ENCODE results near the gene IPCEF1. TPM values are rescaled to one million over a fixed set of nuclear protein-coding genes. Genes with fewer than 3 reads are reported as not detected.

Gene IPCEF1
- polyA plus RNA-seq, 2 of the 4 experiments (the other 2 are of a cell fraction): 0.01 TPM; not detected in 1

GRCh38 chr6:154350293-154350692 is 6.3 kb downstream of the IPCEF1 start:
- FAIRE-seq (no peak), ATAC-seq (no peak), DNase-seq (ENCODE audit: low read depth in 1 of 2, low spot score in 1 of 2) (no peak)
- 59% methylated on average over 3 of the region's 3 CpGs for WGBS (ENCODE audit: missing lambda C conversion rate)
- 0 out of 3 replicates have a peak, but pooled peaks cover 3% of the 10 kb centered on the region for H3K9me3 ChIP-seq
- ChIA-PET POLR2A (no interaction called here), CTCF (no interaction called here)
- H3K27ac ChIP-seq: no peak overlapping the region
- H3K4me3 ChIP-seq: no peak overlapping the region
- TF ChIP-seq TP53 (CRISPR knock-in tag; IDR thresholded peaks at IDR 0.05): no peak
- H3K4me2 ChIP-seq: no peak overlapping the region
- no peaks in the 10 kb centered on the region for H3K4me1 ChIP-seq

- DNase-seq (ENCODE audit: low read depth in 1 of 2, low spot score in 1 of 2) (no peak), ATAC-seq (no peak), FAIRE-seq (no peak)
- CTCF ChIA-PET: no interaction called here
- Histone ChIP-seq H3K27ac (no peak overlapping the region), H3K4me1 (no peaks in the 10 kb centered on the region), H3K4me3 (no peak overlapping the region), H3K9me3 (0 out of 3 replicates have a peak, but pooled peaks cover 3% of the 10 kb centered on the region), H3K4me2 (no peak overlapping the region)
- POLR2A ChIA-PET: no interaction called here
- TF ChIP-seq RNF2 (IDR thresholded peaks at IDR 0.05; ENCODE audit: borderline replicate concordance, low read depth): no peak
- TF ChIP-seq MAX (IDR thresholded peaks at IDR 0.05): no peak
- TF ChIP-seq NR3C1 (IDR thresholded peaks at IDR 0.05): no peak
- no peak for TF ChIP-seq SMC3 (IDR thresholded peaks at IDR 0.05)
- TF ChIP-seq NPAS2 (CRISPR knock-in tag; IDR thresholded peaks at IDR 0.05; ENCODE audit: borderline replicate concordance): no peak
- TF ChIP-seq REST (IDR thresholded peaks at IDR 0.05): no peak
- no peak for TF ChIP-seq PBX3 (IDR thresholded peaks at IDR 0.05)
- no peak for TF ChIP-seq SREBF2 (IDR thresholded peaks at IDR 0.05)
- TF ChIP-seq MYC (IDR thresholded peaks at IDR 0.05; ENCODE audit: borderline replicate concordance, low read length): no peak
- TF ChIP-seq ZNF302 (CRISPR knock-in tag; IDR thresholded peaks at IDR 0.05): no peak
- TF ChIP-seq FOXS1 (CRISPR knock-in tag; IDR thresholded peaks at IDR 0.05): no peak
- no peak for TF ChIP-seq ZFP36 (IDR thresholded peaks at IDR 0.05; ENCODE audit: borderline replicate concordance, partially characterized antibody)
- no peak for TF ChIP-seq JUN (IDR thresholded peaks at IDR 0.05)
- no peak for TF ChIP-seq JUNB (IDR thresholded peaks at IDR 0.05)
- TF ChIP-seq CHD2 (IDR thresholded peaks at IDR 0.05; ENCODE audit: low read length, partially characterized antibody): no peak
- WGBS (ENCODE audit: missing lambda C conversion rate): 59% methylated on average over 6 of the region's 6 CpGs
Observed at GRCh38 chr6:154347981-154348380, 8.6 kb downstream of the IPCEF1 start.

- ChIA-PET CTCF (interaction anchor here (0.9 kb wide), 1 partner anchor 14 kb away, joined by 4 read pairs; no protein-coding TSS in a partner anchor), POLR2A (no interaction called here)
- FAIRE-seq (no peak), DNase-seq (ENCODE audit: low read depth in 1 of 2, low spot score in 1 of 2) (no peak), ATAC-seq (no peak)
- no peak overlapping the region for H3K4me2 ChIP-seq
- H3K4me1 ChIP-seq: no peaks in the 10 kb centered on the region
- 0 out of 3 replicates have a peak, but pooled peaks cover 3% of the 10 kb centered on the region for H3K9me3 ChIP-seq
- H3K4me3 ChIP-seq: no peak overlapping the region
- WGBS (ENCODE audit: missing lambda C conversion rate): 84% methylated on average over 4 of the region's 4 CpGs
- H3K27ac ChIP-seq: no peak overlapping the region
- no peak for TF ChIP-seq USF2 (IDR thresholded peaks at IDR 0.05)
- TF ChIP-seq CHD2 (IDR thresholded peaks at IDR 0.05; ENCODE audit: low read length, partially characterized antibody): no peak
- TF ChIP-seq HES2 (IDR thresholded peaks at IDR 0.05): no peak
- TF ChIP-seq ELK1 (IDR thresholded peaks at IDR 0.05; ENCODE audit: low read depth, low read length): no peak
- TF ChIP-seq ZSCAN20 (CRISPR knock-in tag; IDR thresholded peaks at IDR 0.05): no peak
- TF ChIP-seq RCOR1 (IDR thresholded peaks at IDR 0.05; ENCODE audit: low read depth, low read length): no peak
- TF ChIP-seq RNF2 (IDR thresholded peaks at IDR 0.05; ENCODE audit: borderline replicate concordance, low read depth): no peak
- TF ChIP-seq EP300 (IDR thresholded peaks at IDR 0.05): no peak
Observed at GRCh38 chr6:154345811-154346210, 10.8 kb downstream of the IPCEF1 start.
